Measurements from ENCODE around the gene SLC44A1.

Gene SLC44A1

GRCh38 chr9:105466898-105467455, 222.5 kb downstream of the SLC44A1 start:
- DNase-seq (ENCODE audit: low read depth in 2 of 2), result no peak

GRCh38 chr9:105468875-105469274, 224.4 kb downstream of the SLC44A1 start:
- DNase-seq (ENCODE audit: low read depth in 2 of 2), result no peak

- no peak for DNase-seq (ENCODE audit: low read depth in 2 of 2)
Measured at GRCh38 chr9:105473221-105473620, 228.8 kb downstream of the SLC44A1 start.

GRCh38 chr9:105475302-105475701, 230.9 kb downstream of the SLC44A1 start:
- DNase-seq (ENCODE audit: low read depth in 2 of 2), result no peak

- DNase-seq (ENCODE audit: low read depth in 2 of 2), result no peak
Measured at GRCh38 chr9:105479846-105480245, 235.4 kb downstream of the SLC44A1 start.

- no peak for DNase-seq (ENCODE audit: low read depth in 2 of 2)
Measured at GRCh38 chr9:105483618-105484017, 239.2 kb downstream of the SLC44A1 start.

- DNase-seq (ENCODE audit: low read depth in 2 of 2), result no peak
Measured at GRCh38 chr9:105484226-105484625, 239.8 kb downstream of the SLC44A1 start.

- DNase-seq (ENCODE audit: low read depth in 2 of 2), result no peak
Measured at GRCh38 chr9:105485131-105485530, 240.7 kb downstream of the SLC44A1 start.

Data from fibroblast of skin of left quadriceps (primary cell).